NB4 (cell line): ENCODE results near the gene OSBPL1A.

Experiments
- DNase-seq: peaks from one replicate; pipeline ENCODE4 v3.0.0; 2010; ENCODE audit warnings: low read depth
- H3K4me3 ChIP-seq: one replicate; pipeline ENCODE4 v1.5.1; 2011; ENCODE audit warnings: mild to moderate bottlenecking, low read depth, low read length, moderate library complexity
- CTCF ChIP-seq: IDR thresholded peaks from one replicate; pipeline ENCODE4 v1.5.1; 2012; ENCODE audit warnings: low read depth, low read length
- MAX ChIP-seq: IDR thresholded peaks from 2 replicates; pipeline ENCODE4 v1.6.1; 2011; ENCODE audit warnings: low read depth, low read length
- MYC ChIP-seq: IDR thresholded peaks from 2 replicates; pipeline ENCODE4 v1.6.1; 2011; ENCODE audit warnings: low read depth, low read length
- POLR2A ChIP-seq: IDR thresholded peaks from 2 replicates; pipeline ENCODE4 v1.6.1; 2011; ENCODE audit warnings: mild to moderate bottlenecking; ENCODE audit not compliant: insufficient read length; ENCODE audit errors: extremely low read depth

OSBPL1A gene

GRCh38 chr18:24230766-24231165, 166.9 kb downstream of the OSBPL1A start:
- no peak for TF ChIP-seq POLR2A
- no peak for TF ChIP-seq MYC
- no peak for TF ChIP-seq MAX
- TF ChIP-seq CTCF, result no peak

GRCh38 chr18:24228667-24229041, 169.0 kb downstream of the OSBPL1A start:
- no peak overlapping the region for H3K4me3 ChIP-seq
- no peak for TF ChIP-seq MAX
- no peak for TF ChIP-seq CTCF
- no peak for TF ChIP-seq MYC
- TF ChIP-seq POLR2A, result no peak
- no peak for DNase-seq

More at GRCh38 chr18:24230766-24231165, 166.9 kb downstream of the OSBPL1A start:
- DNase-seq, result no peak
- no peak overlapping the region for H3K4me3 ChIP-seq

GRCh38 chr18:24227977-24228666, 169.5 kb downstream of the OSBPL1A start:
- peak; percentile 10 for DNase-seq

GRCh38 chr18:24220318-24220688, 177.3 kb downstream of the OSBPL1A start:
- no peak overlapping the region for H3K4me3 ChIP-seq
- DNase-seq, result no peak
- TF ChIP-seq MAX (no peak), POLR2A (no peak), MYC (no peak), CTCF (no peak)

More at GRCh38 chr18:24227977-24228666, 169.5 kb downstream of the OSBPL1A start:
- TF ChIP-seq MAX (no peak), POLR2A (no peak), CTCF (no peak), MYC (no peak)
- H3K4me3 ChIP-seq, result no peak overlapping the region

- H3K4me3 ChIP-seq, result no peak overlapping the region
- no peak for DNase-seq
- TF ChIP-seq MYC, result no peak
- no peak for TF ChIP-seq POLR2A
- TF ChIP-seq MAX, result no peak
- TF ChIP-seq CTCF, result no peak
Measured at GRCh38 chr18:24219561-24220317, 177.9 kb downstream of the OSBPL1A start.
